NT2/D1 (cell line): Measurements from ENCODE around the gene COL6A6.

Source experiments
- SUZ12 ChIP-seq: IDR thresholded peaks from 2 replicates; pipeline ENCODE4 v1.6.1; 2011; ENCODE audit not compliant: insufficient read length, insufficient read depth; ENCODE audit errors: extremely low read depth
- ZNF274 ChIP-seq: IDR thresholded peaks from 2 replicates; pipeline ENCODE4 v1.6.1; 2011; ENCODE audit warnings: mild to moderate bottlenecking, low read depth, low read length

- TF ChIP-seq ZNF274 (no peak), SUZ12 (no peak)
These were observed 48.7 kb upstream of the COL6A6 start for GRCh38 chr3:130468311-130468710.
